HG03039 (cell line): ENCODE data around the gene CSGALNACT2.

Experiments
- ATAC-seq: cut with Tn5 transposase; IDR thresholded peaks from one replicate; pipeline ENCODE4 v1.9.1; 2021; ENCODE audit warnings: mild to moderate bottlenecking, moderate library complexity; ENCODE audit not compliant: unreplicated experiment

Gene CSGALNACT2

DNA sequence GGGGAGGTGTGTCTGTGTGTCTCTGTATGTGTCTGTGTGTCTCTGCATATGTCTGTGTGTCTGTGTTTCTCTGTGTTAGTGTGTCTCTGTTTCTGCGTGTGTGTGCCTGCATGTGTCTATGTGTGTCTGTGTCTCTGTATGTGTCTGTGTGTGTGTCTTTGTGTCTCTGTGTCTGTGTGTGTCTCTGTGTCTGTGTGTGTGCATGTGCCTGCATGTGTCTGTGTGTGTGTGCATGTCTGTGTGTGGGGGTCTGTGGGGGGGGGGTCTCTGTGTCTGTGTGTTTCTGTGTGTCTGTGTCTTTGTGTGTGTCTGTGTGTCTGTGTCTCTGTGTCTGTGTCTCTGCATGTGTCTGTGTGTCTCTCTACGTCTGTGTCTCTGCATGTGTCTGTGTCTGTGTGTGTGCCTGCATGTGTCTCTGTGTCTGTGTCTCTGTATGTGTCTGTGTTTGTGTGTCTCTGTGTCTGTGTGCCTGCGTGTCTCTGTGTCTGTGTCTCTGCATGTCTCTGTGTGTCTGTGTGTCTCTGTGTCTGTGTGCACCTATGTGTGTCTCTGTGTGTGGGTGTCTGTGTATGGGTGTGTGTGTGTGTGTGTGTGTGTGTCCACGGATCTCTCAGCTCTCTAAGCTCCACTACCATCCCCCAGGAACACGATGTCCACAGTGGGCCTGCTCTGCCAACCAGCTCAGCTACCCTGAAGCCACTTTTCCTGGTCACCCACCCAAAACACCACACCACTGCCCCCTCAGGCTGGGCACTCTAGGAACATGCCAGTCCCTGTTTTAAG, 87.0 kb downstream of the CSGALNACT2 start:
- ATAC-seq: no peak

DNA sequence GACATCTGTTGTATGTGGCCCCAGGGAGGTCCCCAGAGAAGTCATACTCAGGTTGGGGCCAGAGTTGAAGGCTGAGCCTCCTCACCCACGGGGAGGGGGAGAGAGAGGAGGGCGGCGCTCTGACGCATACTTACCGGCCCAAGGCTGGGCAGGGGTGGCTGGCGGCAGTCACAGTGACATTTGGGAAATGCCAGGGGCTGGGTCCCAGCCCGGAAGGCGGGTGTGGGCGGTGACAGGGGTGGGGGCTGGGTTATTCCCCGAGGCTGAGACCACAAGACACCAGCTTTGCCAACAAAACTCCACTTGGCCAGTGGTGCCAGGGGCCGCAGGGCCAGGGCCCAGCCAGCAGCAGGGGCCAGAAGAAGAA, 87.5 kb downstream of the CSGALNACT2 start:
- no peak for ATAC-seq

DNA sequence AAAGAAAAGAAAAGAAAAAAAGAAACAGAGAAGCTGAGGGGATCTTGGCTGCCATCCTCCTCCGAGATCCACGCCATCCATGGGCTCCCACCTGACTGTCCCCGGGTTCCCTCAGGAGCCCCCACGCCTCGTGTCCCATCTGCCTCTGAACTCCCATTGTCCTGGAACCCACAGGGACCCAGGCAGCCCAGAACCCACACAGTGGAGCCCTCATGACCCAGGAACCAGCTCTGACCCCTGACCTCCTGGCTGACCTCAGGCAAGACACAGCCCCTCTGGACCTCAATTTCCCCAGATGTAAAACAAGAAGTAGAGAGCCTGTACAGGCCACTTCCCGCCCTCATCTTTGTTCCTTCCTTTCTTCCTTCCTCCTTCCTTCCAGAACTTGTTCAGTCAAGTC, 88.2 kb downstream of the CSGALNACT2 start:
- ATAC-seq: no peak

DNA sequence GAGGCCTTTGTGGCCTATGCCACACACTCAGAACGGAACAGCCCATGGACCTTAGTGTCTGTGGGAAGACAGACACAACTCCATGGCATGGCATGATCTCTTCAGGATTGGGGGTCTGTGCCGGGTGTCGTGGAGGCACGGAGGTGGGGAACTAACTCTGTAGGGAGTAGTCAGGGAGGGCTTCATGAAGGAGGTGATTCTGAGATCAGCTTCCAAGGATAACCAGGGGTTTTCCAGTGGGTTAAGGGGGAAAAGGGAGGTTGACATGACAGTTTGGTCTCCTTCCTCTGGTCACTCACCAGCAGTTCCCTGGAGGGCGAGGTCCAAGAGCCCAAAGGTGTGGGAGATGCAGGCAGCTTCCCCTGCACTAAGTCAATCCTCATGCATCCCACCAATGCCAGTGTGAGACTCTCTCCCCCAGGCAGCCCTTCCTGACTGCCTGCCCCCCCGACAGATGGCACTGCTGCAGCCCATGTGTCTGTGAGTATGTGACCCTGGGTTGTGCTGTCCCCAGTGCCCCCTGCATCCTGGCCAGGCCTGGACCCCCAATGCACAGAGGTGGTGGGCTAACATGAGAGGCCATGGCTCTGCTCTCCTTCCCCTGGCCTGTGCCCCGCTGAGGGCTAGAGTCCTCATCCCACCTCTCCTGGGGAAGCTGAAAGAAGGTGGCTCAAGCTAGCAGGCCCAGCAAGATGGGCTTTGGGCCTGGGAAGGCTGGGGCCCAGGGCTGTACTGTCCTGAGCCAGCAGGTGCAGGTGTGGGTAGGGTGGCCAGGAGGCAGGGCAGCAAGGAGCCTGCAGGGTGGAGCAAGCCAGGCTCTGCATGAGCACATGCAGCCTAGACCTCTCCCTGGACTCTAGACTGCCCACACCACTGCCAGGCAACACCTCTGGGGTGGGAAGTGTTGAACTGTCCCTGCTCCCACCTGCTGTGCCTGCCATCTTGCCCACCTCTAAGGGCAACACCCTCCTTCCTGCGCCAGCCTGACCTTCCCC, 88.9 kb downstream of the CSGALNACT2 start:
- ATAC-seq: no peak

GRCh38 chr10:43227911-43228782, 89.9 kb downstream of the CSGALNACT2 start:
- no peak for ATAC-seq

DNA sequence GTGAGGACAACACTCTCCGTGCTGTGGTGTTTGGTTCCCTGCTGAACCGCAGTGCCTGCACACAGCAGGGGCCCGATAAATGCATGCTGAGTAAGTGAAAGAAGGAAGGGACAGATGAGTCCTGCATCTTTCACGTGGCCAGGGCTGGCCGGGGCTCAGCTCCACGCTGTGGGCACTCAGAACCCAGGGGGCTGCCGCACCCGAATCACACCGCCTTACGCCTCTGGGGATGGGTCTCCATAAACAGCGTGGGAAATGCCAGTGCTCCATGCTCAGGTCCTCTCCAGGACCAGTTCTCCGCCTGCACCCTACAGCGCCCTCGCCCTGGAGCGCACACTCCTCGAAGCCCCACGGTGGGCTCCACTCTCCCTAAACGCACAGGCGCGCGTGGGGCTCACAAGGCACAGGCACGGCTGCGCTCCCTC, 90.5 kb downstream of the CSGALNACT2 start:
- no peak for ATAC-seq

DNA sequence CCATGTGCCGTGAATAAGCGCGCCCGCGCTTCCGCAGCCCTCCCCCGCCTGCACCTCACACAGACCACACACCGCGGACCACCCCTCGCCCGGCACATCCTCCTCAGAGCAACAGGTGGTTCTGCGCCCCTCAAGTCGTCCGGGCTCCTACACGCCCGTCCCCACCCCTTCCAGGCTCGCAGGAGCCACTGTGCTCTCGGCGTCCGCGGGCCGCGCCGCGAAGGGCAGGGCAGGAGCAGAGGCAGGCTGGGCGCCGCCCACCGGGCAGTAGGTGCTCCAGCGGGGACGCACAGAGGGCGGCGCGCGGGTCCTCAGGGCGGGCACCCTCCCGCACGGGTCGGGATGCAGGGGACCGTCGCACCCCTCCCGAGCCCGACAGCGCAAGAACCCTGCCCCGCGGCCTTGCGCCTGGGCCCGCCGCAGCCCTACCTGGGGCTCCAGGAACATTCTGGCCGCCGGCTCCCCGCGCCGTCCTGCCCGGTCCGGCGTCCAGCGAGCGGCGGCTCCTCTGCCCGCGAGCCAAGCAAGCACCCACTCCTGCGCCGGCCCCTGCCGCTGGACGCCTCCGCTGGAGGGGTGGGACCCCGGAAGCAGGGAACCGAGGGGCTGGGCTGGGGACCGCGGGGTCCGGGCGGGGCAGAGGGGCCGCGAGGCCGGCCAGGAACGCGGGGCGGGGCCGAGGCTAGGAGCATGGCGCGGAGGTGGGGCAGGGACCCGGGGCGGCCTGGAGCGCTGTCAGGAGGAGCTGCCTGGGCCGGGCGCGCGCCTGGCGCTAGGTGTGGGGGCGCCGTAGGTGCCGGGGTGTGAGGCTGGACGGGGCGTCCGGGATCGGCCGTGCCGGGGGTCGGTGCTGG, 91.2 kb downstream of the CSGALNACT2 start:
- ATAC-seq: no peak

DNA sequence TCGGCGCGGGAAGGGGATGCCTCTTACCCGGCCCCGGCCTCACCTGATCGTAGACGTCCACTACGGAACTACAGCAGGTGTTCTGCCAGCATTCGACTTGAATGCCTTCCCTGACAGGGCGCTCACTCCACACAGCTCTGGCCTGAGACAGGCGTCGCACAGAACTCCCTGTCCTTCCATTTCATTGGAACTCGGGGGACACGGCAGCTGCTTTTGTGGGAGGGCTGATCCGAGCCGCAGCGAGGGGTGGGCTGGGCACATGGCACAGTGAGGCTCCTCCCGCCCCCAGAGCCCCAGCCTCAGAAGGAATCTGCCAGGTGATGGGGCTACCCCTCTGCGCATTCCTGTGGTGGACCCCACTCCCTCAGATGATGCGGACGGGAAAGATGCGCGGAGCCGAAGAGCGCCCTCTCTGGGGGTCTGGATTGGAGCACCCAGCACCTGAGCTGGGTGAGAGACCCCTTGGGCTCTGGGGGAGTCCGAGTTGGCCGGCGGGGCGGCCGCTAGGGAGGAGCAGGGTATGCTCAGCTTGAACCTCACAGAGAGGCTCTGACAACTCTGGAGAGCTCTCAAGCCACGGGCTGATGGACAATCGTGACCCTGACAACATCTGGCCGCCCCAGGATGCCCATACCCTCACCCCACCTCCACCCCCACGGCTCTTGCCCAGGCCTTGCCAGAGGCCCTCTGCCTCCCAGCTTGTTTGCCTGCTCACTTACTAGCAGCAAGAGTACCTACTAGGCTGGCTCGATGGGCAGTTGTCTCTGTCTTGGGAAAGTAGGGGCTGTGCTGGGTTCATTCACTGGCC, 92.1 kb downstream of the CSGALNACT2 start:
- no peak for ATAC-seq

DNA sequence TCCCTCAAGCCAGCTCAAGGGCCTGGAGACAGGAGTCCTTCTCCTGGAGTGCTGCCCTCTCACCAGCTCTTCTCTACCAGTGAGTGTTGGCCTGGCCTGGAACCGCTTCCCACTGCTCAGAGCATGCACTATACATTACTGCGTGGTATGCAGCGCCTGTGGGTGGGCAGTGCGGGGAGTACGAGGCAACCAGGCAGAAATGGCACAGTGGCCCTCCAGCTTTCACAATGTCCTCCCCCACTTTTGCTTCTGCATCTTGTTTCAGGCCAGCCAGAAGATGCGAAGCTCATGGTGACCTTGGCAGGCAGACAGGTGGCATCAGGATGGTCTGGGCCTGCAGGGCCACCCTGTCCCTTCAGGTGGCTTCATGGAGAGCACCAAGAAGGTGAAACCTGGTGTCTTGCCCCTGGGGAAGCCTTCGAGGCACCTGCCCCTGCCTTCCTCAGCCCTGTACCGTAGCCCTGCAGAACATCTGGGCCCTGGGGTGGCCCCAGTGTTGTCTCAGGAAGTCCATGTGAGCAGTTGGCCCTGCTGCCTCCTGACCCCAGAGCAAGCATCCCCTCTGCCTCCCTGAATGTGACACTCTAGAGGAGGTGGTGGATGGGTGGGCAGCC, 92.8 kb downstream of the CSGALNACT2 start:
- no peak for ATAC-seq

GRCh38 chr10:43231523-43232078, 93.4 kb downstream of the CSGALNACT2 start:
- no peak for ATAC-seq

- ATAC-seq: no peak
Measured at GRCh38 chr10:43233601-43234430, 95.6 kb downstream of the CSGALNACT2 start.

DNA sequence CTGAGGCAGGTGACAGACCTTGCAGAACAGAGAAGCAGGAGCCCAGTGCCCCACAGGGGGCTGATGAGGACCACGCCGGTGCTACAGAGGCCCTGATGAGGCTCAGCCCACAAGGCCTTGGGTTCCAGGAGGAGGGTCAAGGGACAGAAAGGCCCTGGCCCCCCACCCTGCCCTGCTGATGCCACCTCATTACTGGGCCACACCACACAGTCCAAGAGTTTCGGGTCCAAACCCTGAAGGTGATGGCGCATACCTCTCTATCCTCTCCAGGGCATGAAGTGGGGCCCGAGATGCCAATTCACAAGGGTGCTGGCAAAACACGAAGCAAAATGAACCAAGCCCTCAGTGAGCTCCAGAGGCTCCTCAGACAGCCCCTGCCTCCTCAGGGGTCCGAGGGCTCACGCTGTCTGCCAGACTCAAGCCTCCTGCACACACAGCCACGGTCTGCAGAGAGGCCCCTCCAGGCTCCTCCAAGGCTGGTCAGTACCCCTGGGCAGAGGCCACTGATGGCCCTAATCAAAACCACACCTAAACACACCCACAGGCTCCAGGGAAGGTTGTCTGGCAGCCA, 96.3 kb downstream of the CSGALNACT2 start:
- ATAC-seq: no peak
